MM.1S (cell line): ENCODE data around the gene C1orf198.

Experiments
- CTCF ChIP-seq: fragments of 300-600 bp; sonication (generic); IDR thresholded peaks from 2 replicates; pipeline ENCODE4 v1.5.1; 2016; ENCODE audit warnings: antibody characterized with exemption, low read length, mixed read lengths
- EZH2 ChIP-seq: fragments of 300-600 bp; sonication (generic); optimal IDR thresholded peaks from 2 replicates; pipeline ENCODE3; 2017; ENCODE audit warnings: low read depth, mild to moderate bottlenecking, antibody characterized with exemption, low read length, mixed read lengths
- EZH2phosphoT487 ChIP-seq: fragments of 300-600 bp; sonication (generic); IDR thresholded peaks from 2 replicates; pipeline ENCODE4 v1.6.1; 2018; ENCODE audit warnings: antibody characterized with exemption, low read length

- TF ChIP-seq CTCF, result no peak
- no peak for TF ChIP-seq EZH2phosphoT487
- no peak for TF ChIP-seq EZH2
Observed at GRCh38 chr1:230824551-230824918, 43.8 kb downstream of the C1orf198 start.
